HepG2 (cell line): ENCODE results near the gene SMYD1. TPM values are rescaled to one million over a fixed set of nuclear protein-coding genes. Genes with fewer than 3 reads are reported as not detected.

Source experiments
- HMG20A ChIP-seq: IDR thresholded peaks from 2 replicates; pipeline ENCODE4 v1.6.1; 2016; ENCODE audit warnings: borderline replicate concordance
- HMGXB4 ChIP-seq, 2 experiments: sonication (generic) in 1 of 2; formaldehyde crosslinking in 1 of 2; IDR thresholded peaks; 2 replicates each; pipeline versions ENCODE4 v1.4.0 to v1.6.1; 2018 to 2020; ENCODE audit warnings: missing genetic modification reagents in 2 of 2, borderline replicate concordance in 1 of 2, low read depth in 1 of 2, mild to moderate bottlenecking in 1 of 2, missing biosample characterization in 1 of 2
- HNRNPH1 ChIP-seq: fragments of 200-400 bp; formaldehyde crosslinking; optimal IDR thresholded peaks from 2 replicates; pipeline ENCODE3; 2017; ENCODE audit warnings: mild to moderate bottlenecking, low read depth, low read length
- IRF9 ChIP-seq: sonication (generic); formaldehyde crosslinking; IDR thresholded peaks from 2 replicates; pipeline ENCODE4 v1.8.0; 2022; ENCODE audit warnings: missing genetic modification reagents, mild to moderate bottlenecking, borderline replicate concordance
- KDM3A ChIP-seq: IDR thresholded peaks from 2 replicates; pipeline ENCODE4 v1.6.1; 2018; ENCODE audit warnings: low read depth, missing compliant biosample characterization
- MAFF ChIP-seq: IDR thresholded peaks from 2 replicates; pipeline ENCODE4 v1.6.1; 2011; ENCODE audit warnings: low read depth, low read length, improper control_type of control experiment
- MATR3 ChIP-seq: sonication (generic); formaldehyde crosslinking; IDR thresholded peaks from 2 replicates; pipeline ENCODE4 v1.4.0; 2020; ENCODE audit warnings: missing genetic modification reagents
- MAZ ChIP-seq, 2 experiments: sonication (generic) in 1 of 2; formaldehyde crosslinking in 1 of 2; IDR thresholded peaks; 2 replicates each; pipeline versions ENCODE4 v1.5.0 to v1.6.1; 2012 to 2020; ENCODE audit warnings: low read depth in 2 of 2, mild to moderate bottlenecking in 2 of 2, borderline replicate concordance in 1 of 2, improper control_type of control experiment in 1 of 2, low read length in 1 of 2, missing genetic modification reagents in 1 of 2, moderate library complexity in 1 of 2
- MBNL3 ChIP-seq: fragments of 250-450 bp; sonication (Bioruptor Pico); conservative IDR thresholded peaks from 2 replicates; pipeline ENCODE4 v1.8.0; 2022; ENCODE audit warnings: mild to moderate bottlenecking, inconsistent platforms
- PATZ1 ChIP-seq: sonication (generic); formaldehyde crosslinking; IDR thresholded peaks from 2 replicates; pipeline ENCODE4 v1.4.0; 2020; ENCODE audit warnings: missing genetic modification reagents
- PCBP2 ChIP-seq: fragments of 200-400 bp; formaldehyde crosslinking; optimal IDR thresholded peaks from 2 replicates; pipeline ENCODE3; 2018; ENCODE audit warnings: low read length, low read depth; ENCODE audit not compliant: poor library complexity, severe bottlenecking
- SSRP1 ChIP-seq: IDR thresholded peaks from 2 replicates; pipeline ENCODE4 v1.6.1; 2016; ENCODE audit warnings: control low read depth
- ZBTB38 ChIP-seq: sonication (generic); formaldehyde crosslinking; IDR thresholded peaks from 2 replicates; pipeline ENCODE4 v1.5.1; 2020; ENCODE audit warnings: mild to moderate bottlenecking, missing genetic modification reagents
- ZMYM3 ChIP-seq: sonication (generic); formaldehyde crosslinking; IDR thresholded peaks from 2 replicates; pipeline ENCODE4 v1.5.1; 2020; ENCODE audit warnings: mild to moderate bottlenecking, missing genetic modification reagents
- ZNF121 ChIP-seq: sonication (generic); formaldehyde crosslinking; IDR thresholded peaks from 2 replicates; pipeline ENCODE4 v1.5.0; 2020; ENCODE audit warnings: mild to moderate bottlenecking, missing genetic modification reagents
- ZNF589 ChIP-seq: sonication (generic); formaldehyde crosslinking; conservative IDR thresholded peaks from 2 replicates; pipeline ENCODE4 v1.8.0; 2022; ENCODE audit warnings: mild to moderate bottlenecking, moderate library complexity, missing genetic modification reagents
- ZNF616 ChIP-seq: sonication (generic); formaldehyde crosslinking; IDR thresholded peaks from 2 replicates; pipeline ENCODE4 v1.5.0; 2020; ENCODE audit warnings: low read depth, mild to moderate bottlenecking, missing genetic modification reagents
- ZNF788 ChIP-seq: sonication (generic); formaldehyde crosslinking; IDR thresholded peaks from 2 replicates; pipeline ENCODE4 v1.5.0; 2020; ENCODE audit warnings: mild to moderate bottlenecking, missing genetic modification reagents, borderline replicate concordance
- ZZZ3 ChIP-seq: sonication (generic); formaldehyde crosslinking; IDR thresholded peaks from 2 replicates; pipeline ENCODE4 v1.4.0; 2020; ENCODE audit warnings: missing genetic modification reagents, mild to moderate bottlenecking, borderline replicate concordance
- polyA plus RNA-seq, 8 experiments: library from polyadenylated mRNA; depleted of rRNA in 3 of 8; stranded (reverse) in 7 of 8; unstranded in 1 of 8; fragments of >200 nt; fragmentation: Illumina TruSeq in 4 of 8; extraction: Trizol in 4 of 8; gene quantifications; 2 replicates each; pipeline versions ENCODE4 v1.2.1 to v1.2.3, GENCODE V29; 2011 to 2016; ENCODE audit warnings: low read depth in 4 of 8, missing spikeins in 1 of 8, mixed read lengths in 1 of 8; ENCODE audit not compliant: insufficient read depth in 1 of 8
- total RNA-seq, 5 experiments: library from RNA; depleted of rRNA; stranded (reverse); fragments of >200 nt; fragmentation: Illumina TruSeq; extraction: Trizol; gene quantifications; 2 replicates each; pipeline ENCODE4 v1.2.3, GENCODE V29; 2016; ENCODE audit warnings: low read depth in 1 of 5
- TF ChIP-seq, protein P1 (sequence below): sonication (generic); formaldehyde crosslinking; IDR thresholded peaks from 2 replicates; pipeline ENCODE4 v1.4.0; 2020; ENCODE audit warnings: missing genetic modification reagents

SMYD1 gene
- total and polyA plus RNA-seq, 2 of the 13 experiments (the other 11 are each of a cell fraction or from before 2014, with no cell fraction given) = not detected

DNA sequence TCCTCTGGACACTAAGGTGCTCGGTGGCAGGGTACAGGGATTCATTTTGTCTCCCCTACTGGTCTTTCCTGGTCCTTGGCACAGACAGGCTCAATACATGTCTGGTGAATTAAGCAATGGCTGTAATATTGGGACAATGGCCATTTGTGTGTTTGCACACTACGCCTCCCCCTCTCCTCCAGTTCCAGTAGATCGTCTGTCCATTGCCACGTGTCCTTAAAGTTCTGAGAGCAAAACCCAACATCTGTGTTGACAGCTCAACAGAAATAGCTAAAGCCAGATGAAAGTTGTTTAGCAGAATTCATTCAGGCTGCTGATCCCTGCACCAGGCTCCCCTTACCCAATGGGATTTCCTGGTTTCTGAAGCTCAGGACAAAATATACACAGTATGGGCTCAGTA is 69.2 kb downstream of the SMYD1 start (continued):
- TF ChIP-seq SSRP1 (CRISPR knock-in tag) = peak; percentile 38; the same call in 1 of the 2 replicates
- TF ChIP-seq HMGXB4 (CRISPR knock-in tag; IDR thresholded peaks at IDR 0.05; ENCODE audit: borderline replicate concordance in 1 of 2, low read depth in 1 of 2) = no peak
- TF ChIP-seq MATR3 (CRISPR knock-in tag) = no peak
- no peak for TF ChIP-seq PCBP2
- no peak for TF ChIP-seq IRF9
- TF ChIP-seq, protein P1, sequence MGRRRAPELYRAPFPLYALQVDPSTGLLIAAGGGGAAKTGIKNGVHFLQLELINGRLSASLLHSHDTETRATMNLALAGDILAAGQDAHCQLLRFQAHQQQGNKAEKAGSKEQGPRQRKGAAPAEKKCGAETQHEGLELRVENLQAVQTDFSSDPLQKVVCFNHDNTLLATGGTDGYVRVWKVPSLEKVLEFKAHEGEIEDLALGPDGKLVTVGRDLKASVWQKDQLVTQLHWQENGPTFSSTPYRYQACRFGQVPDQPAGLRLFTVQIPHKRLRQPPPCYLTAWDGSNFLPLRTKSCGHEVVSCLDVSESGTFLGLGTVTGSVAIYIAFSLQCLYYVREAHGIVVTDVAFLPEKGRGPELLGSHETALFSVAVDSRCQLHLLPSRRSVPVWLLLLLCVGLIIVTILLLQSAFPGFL = no peak
- no peak for TF ChIP-seq MAFF
- peak; percentile 71; the same call in 1 of the 2 replicates for TF ChIP-seq HMG20A (CRISPR knock-in tag)
- 0 out of 2 replicates have a peak, but pooled peaks have one; percentile 17 for TF ChIP-seq ZBTB38
- no peak for TF ChIP-seq ZNF589 (CRISPR knock-in tag)
- TF ChIP-seq ZZZ3 (CRISPR knock-in tag) = no peak
- TF ChIP-seq ZNF616 (CRISPR knock-in tag) = no peak
- no peak for TF ChIP-seq ZNF121 (CRISPR knock-in tag)
- TF ChIP-seq PATZ1 (CRISPR knock-in tag) = peak; percentile 65; the same call in 1 of the 2 replicates
- no peak for TF ChIP-seq KDM3A (CRISPR knock-in tag)
- no peak for TF ChIP-seq HNRNPH1
- TF ChIP-seq MAZ (IDR thresholded peaks at IDR 0.05; ENCODE audit: borderline replicate concordance, low read depth, low read length) = no peak
- peak; percentile 41; the same call in 1 of the 2 replicates for TF ChIP-seq MAZ (CRISPR knock-in tag; IDR thresholded peaks at IDR 0.05; ENCODE audit: low read depth)
- peak; percentile 64; the same call in 1 of the 2 replicates for TF ChIP-seq ZMYM3
- TF ChIP-seq ZNF788 (CRISPR knock-in tag) = peak; percentile 50; the same call in 1 of the 2 replicates
- no peak for TF ChIP-seq MBNL3
- TF ChIP-seq, all 625 proteins: peak for 112
